Mononuclear cell (primary cell): ENCODE measurements around the gene AS3MT. TPM values are rescaled to one million over a fixed set of nuclear protein-coding genes. Genes with fewer than 3 reads are reported as not detected.
"Not testable (repeated sequence)": the region's sequence is repeated elsewhere in the genome, so short reads cannot be mapped to it uniquely, and the experiment has no call there.

Source experiments
- H3K27me3 ChIP-seq: 2 replicates; pipeline ENCODE4 v1.6.0; 2011; ENCODE audit warnings: low read length, control low read depth; ENCODE audit not compliant: insufficient read depth
- H3K4me1 ChIP-seq: 2 replicates; pipeline ENCODE4 v1.5.1; 2011; ENCODE audit warnings: mild to moderate bottlenecking, low read length, control low read depth; ENCODE audit not compliant: insufficient read depth
- H3K4me3 ChIP-seq: 2 replicates; pipeline ENCODE4 v1.5.1; 2011; ENCODE audit warnings: mild to moderate bottlenecking, low read length, moderate library complexity
- H3K9me3 ChIP-seq: 2 replicates; pipeline ENCODE4 v1.5.1; 2011; ENCODE audit warnings: low read depth, mild to moderate bottlenecking, control low read depth, low read length
- total RNA-seq: library from RNA; depleted of rRNA; stranded (reverse); fragments of >200 nt; gene quantifications from one replicate; pipeline ENCODE4 v1.2.3, GENCODE V29; 2012

The AS3MT gene, protein sequence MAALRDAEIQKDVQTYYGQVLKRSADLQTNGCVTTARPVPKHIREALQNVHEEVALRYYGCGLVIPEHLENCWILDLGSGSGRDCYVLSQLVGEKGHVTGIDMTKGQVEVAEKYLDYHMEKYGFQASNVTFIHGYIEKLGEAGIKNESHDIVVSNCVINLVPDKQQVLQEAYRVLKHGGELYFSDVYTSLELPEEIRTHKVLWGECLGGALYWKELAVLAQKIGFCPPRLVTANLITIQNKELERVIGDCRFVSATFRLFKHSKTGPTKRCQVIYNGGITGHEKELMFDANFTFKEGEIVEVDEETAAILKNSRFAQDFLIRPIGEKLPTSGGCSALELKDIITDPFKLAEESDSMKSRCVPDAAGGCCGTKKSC
- 1.7 TPM for total RNA-seq

DNA sequence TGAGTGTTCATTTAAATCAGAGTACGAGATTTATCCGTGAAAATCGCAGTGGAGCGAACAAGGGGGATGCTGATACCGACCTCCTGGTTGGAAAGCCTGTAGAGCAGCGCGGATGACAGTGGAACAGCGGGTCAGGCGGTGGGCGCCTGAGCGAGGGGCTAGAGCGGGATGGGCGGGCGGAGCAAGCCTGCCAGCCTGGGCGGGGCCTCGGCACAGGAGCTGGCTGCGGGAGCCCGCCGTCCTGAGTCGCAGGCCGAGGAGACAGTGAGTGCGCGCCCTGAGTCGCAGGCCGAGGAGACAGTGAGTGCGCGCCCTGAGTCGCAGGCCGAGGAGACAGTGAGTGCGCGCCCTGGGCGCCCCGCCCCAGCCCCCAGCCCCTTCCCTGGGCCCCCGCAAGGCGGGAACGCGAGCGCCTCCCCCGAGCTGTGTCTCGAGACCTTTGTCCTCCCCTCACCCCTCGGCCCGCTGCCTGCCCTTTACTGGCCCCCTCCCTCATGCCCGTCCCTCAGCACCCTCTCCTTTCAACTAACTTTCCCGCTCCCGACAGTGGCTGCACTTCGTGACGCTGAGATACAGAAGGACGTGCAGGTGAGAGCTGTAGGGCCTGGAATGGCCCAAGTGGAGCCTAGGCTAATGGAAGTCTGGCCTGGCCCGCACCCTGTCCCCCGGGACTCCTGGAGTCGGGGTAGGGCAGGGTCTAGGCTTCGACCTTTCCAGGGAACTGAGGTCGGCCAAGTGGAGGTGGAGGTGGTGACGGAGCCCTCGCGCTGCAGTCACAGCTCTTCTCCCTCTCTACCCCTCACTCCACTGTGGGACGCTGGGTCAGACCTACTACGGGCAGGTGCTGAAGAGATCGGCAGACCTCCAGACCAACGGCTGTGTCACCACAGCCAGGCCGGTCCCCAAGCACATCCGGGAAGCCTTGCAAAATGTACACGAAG lies at the start of gene AS3MT:
AS3MT (plus strand) TSS at position 213 of the 941 bp plus-strand sequence; CDS start at position 336, 123 bp downstream.
- H3K27me3 ChIP-seq: peaks cover 23% of the 10 kb centered on the region
- H3K4me1 ChIP-seq: no peaks in the 10 kb centered on the region
- H3K9me3 ChIP-seq: no peaks in the 10 kb centered on the region
- no peak within 1 kb of the TSS for H3K4me3 ChIP-seq

DNA sequence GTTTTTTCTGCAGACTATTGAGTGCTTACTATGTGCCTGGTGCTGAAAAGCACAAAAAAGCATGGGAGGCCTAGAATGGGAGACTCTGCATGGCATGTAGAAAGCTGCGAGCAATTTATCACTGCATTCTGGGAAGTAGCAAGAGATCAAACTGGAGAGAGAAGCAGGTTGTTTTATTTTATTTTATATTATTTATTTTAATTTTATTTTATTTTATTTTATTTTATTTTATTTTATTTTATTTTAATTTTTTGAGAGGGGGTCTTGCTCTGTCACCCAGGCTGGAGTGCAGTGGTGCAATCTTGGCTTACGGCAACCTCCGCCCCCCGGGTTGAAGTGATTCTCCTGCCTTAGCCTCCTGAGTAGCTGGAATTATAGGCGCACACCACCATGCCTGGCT lies 49.3 kb upstream of the AS3MT start:
- H3K4me3 ChIP-seq, H3K9me3 ChIP-seq, H3K27me3 ChIP-seq: not testable (repeated sequence)
- H3K4me1 ChIP-seq: peaks cover 49% of the 10 kb centered on the region

DNA sequence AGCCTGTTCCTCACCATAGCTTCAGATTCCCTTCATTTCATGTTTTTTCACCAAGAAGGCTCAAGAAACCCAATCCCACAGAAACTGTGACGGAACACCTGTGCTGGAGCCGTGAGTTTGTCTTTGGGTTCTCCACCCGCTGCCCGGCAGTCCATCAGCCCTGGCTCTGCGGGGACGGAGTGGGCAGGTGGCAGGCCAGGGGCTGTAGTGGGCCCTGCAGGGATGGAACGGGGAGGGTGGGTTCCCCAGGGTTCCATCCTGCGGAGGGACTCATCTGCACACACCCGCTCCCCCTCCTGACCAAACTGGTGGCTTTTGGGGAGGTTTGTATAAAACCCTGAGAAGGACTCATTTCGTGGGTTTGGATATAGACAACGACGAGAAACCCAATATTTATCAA lies 47.0 kb upstream of the AS3MT start:
- peaks cover 27% of the 10 kb centered on the region for H3K4me1 ChIP-seq
- H3K27me3 ChIP-seq: no peaks in the 10 kb centered on the region
- no peaks in the 10 kb centered on the region for H3K9me3 ChIP-seq
- H3K4me3 ChIP-seq: no peak overlapping the region

DNA sequence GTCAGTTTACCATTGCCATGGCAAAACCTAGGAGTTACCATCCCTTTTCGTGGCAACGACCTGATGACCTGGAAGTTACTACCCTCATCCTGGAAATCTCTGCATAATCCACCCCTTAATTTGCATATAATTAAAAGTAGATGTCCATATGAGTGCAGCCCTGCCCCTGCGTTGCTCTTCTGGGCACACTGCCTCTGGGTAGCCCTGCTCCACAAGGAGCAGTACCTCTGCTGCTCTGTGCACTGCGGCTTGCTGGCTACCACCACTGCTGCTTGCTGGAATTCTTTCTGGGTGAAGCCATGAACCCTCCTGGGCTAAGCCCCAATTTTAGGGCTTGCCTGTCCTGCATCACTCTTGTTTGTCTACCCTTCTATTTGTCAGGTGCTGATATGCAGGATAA lies 44.6 kb upstream of the AS3MT start:
- peaks cover 3% of the 10 kb centered on the region for H3K4me1 ChIP-seq
- no peaks in the 10 kb centered on the region for H3K27me3 ChIP-seq
- no peak overlapping the region for H3K4me3 ChIP-seq
- no peaks in the 10 kb centered on the region for H3K9me3 ChIP-seq

- H3K4me1 ChIP-seq: no peaks in the 10 kb centered on the region
These were observed 43.0 kb upstream of the AS3MT start for GRCh38 chr10:102826148-102826796.

DNA sequence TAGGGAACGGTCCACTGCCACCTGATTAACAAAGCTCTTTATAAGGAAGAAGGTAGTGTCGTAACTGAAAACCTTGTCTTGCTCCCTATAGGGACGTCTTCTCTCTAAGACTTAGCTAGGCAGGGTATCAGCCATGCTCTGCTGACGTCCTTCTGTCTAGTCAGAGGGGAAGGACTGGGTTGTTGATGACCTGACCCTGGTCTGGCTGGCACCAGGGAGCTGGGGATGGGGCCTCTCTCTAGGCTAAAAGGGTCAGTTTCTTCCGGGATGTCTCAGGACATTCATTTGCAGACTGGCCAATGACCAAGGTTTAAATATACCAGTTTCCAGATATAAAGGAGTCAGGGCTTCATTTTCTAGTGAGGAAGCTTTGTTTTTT lies 41.7 kb upstream of the AS3MT start:
- no peaks in the 10 kb centered on the region for H3K27me3 ChIP-seq
- H3K9me3 ChIP-seq: no peaks in the 10 kb centered on the region
- no peak overlapping the region for H3K4me3 ChIP-seq
- no peaks in the 10 kb centered on the region for H3K4me1 ChIP-seq

More at GRCh38 chr10:102826148-102826796, 43.0 kb upstream of the AS3MT start:
- no peaks in the 10 kb centered on the region for H3K27me3 ChIP-seq
- no peak overlapping the region for H3K4me3 ChIP-seq
- no peaks in the 10 kb centered on the region for H3K9me3 ChIP-seq

- Histone ChIP-seq H3K27me3 (no peaks in the 10 kb centered on the region), H3K4me1 (no peaks in the 10 kb centered on the region), H3K4me3 (no peak overlapping the region), H3K9me3 (no peaks in the 10 kb centered on the region)
These were observed 37.8 kb upstream of the AS3MT start for GRCh38 chr10:102831322-102832071.

- Histone ChIP-seq H3K4me3 (no peak overlapping the region), H3K4me1 (no peaks in the 10 kb centered on the region), H3K27me3 (no peaks in the 10 kb centered on the region), H3K9me3 (no peaks in the 10 kb centered on the region)
These were observed 37.0 kb upstream of the AS3MT start for GRCh38 chr10:102832248-102832647.

DNA sequence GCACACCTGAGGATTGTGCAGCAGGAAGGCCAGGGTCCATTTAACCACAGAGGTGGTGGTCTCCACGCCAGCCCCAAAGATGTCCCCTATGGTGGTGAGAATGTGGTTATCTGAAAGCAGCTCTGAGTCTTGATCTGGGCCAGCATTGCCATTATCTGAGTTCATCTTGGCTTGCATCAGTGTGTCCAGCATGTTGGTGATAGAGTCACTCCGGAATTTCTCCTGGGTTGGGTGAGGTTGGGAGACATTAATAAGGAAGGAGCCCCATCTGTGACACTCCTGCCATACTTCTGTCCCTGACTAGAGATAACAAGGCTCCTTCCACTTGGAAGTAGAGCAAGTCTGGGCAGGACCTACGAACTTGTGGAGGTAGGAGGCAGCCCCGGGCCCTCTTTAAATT lies 36.3 kb upstream of the AS3MT start:
- H3K9me3 ChIP-seq: no peaks in the 10 kb centered on the region
- no peaks in the 10 kb centered on the region for H3K4me1 ChIP-seq
- no peaks in the 10 kb centered on the region for H3K27me3 ChIP-seq
- no peak overlapping the region for H3K4me3 ChIP-seq

- H3K9me3 ChIP-seq: no peaks in the 10 kb centered on the region
- no peaks in the 10 kb centered on the region for H3K27me3 ChIP-seq
- no peak overlapping the region for H3K4me3 ChIP-seq
- no peaks in the 10 kb centered on the region for H3K4me1 ChIP-seq
These were observed 35.1 kb upstream of the AS3MT start for GRCh38 chr10:102834143-102834542.

GRCh38 chr10:102835007-102835482 lies 34.2 kb upstream of the AS3MT start:
- Histone ChIP-seq H3K27me3 (no peaks in the 10 kb centered on the region), H3K9me3 (no peaks in the 10 kb centered on the region), H3K4me3 (no peak overlapping the region), H3K4me1 (no peaks in the 10 kb centered on the region)

- no peak within 1 kb of the TSS for H3K4me3 ChIP-seq
- no peaks in the 10 kb centered on the region for H3K4me1 ChIP-seq
- no peaks in the 10 kb centered on the region for H3K27me3 ChIP-seq
- H3K9me3 ChIP-seq: no peaks in the 10 kb centered on the region
These were observed 32.0 kb upstream of the AS3MT start, which contains the start of gene CYP17A1 for GRCh38 chr10:102837230-102837721. TSS of gene CYP17A1 (minus strand) at chr10:102837413. CDS start at chr10:102837361, 52 bp downstream.

DNA sequence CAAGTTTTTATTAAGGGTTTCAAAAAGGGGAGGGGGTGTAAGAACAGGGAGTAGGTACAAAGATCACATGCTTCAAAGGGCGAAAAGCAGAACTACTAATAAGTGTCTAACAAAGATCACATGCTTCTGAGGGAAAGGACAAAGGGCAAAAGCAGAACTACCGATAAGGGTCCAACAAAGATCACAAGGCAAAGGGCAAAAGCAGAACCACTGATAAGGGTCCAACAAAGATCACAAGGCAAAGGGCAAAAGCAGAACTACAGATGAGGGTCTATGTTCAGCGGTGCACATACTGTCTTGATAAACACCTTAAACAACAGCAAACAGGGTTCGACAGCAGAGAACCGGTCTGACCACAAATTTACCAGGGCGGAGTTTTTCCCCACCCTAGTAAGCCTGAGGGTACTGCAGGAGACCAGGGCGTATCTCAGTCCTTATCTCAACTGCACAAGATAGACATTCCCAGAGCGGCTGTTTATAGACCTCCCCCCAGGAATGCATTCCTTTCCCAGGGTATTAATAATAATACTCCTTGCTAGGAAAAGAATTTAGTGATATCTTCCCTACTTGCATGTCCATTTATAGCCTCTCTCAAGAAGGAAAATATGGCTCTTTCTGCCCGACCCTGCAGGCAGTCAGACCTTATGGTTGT lies 30.9 kb upstream of the AS3MT start:
- H3K27me3 ChIP-seq, H3K4me1 ChIP-seq, H3K9me3 ChIP-seq, H3K4me3 ChIP-seq: not testable (repeated sequence)
